IMR-90 (cell line): ENCODE results near the gene ARHGAP35. TPM values are rescaled to one million over a fixed set of nuclear protein-coding genes. Genes with fewer than 3 reads are reported as not detected.

ENCODE experiments used
- ATAC-seq: fragments of 200-7000 bp; cut with Tn5 transposase; 2 replicates; pipeline ENCODE4 v1.9.1; 2020; ENCODE audit warnings: low read depth, mild to moderate bottlenecking, moderate library complexity
- BruUV-seq: library from RNA; stranded (reverse); fragments of 400-500 nt; replicated peaks from 2 replicates; lab custom pipeline; 2021; lab: Mats Ljungman, UMichigan
- CTCF ChIA-PET: fragments of 300-600 bp; formaldehyde crosslinking; extraction: SDS; loops from one replicate; lab custom pipeline; 2021; ENCODE audit warnings: antibody characterized with exemption; lab: Yijun Ruan, JAX
- POLR2A ChIA-PET: fragments of 300-600 bp; sonication (Branson Sonifier 250); formaldehyde crosslinking; loops from one replicate; lab custom pipeline; 2022; ENCODE audit warnings: antibody characterized with exemption; ENCODE audit not compliant: unreplicated experiment; lab: Charles Lee
- DNase-seq: peaks from one replicate; pipeline ENCODE4 v3.0.0; 2013
- H2AFZ ChIP-seq: replicated peaks from 2 replicates; pipeline ENCODE3; 2013; ENCODE audit warnings: low read length, mild to moderate bottlenecking; ENCODE audit not compliant: poor library complexity
- H2AK5ac ChIP-seq: 2 replicates; pipeline ENCODE4 v1.6.1; 2013; ENCODE audit warnings: low read depth, low read length, inconsistent platforms
- H2AK9ac ChIP-seq: replicated peaks from 2 replicates; pipeline ENCODE3; 2013; ENCODE audit warnings: mild to moderate bottlenecking, low read depth, low read length, moderate library complexity; ENCODE audit not compliant: poor library complexity
- H2BK120ac ChIP-seq: 2 replicates; pipeline ENCODE4 v1.6.1; 2013; ENCODE audit warnings: low read depth, low read length, inconsistent platforms
- H2BK15ac ChIP-seq: 3 replicates; pipeline ENCODE4 v1.6.1; 2013; ENCODE audit warnings: low read depth, low read length, inconsistent platforms
- H2BK20ac ChIP-seq: 2 replicates; pipeline ENCODE4 v1.6.1; 2013; ENCODE audit warnings: low read depth, mild to moderate bottlenecking, inconsistent platforms, low read length, moderate library complexity
- H2BK5ac ChIP-seq: 2 replicates; pipeline ENCODE4 v1.6.1; 2013; ENCODE audit warnings: mild to moderate bottlenecking, low read depth, low read length, inconsistent platforms; ENCODE audit not compliant: poor library complexity, severe bottlenecking
- H3K14ac ChIP-seq: replicated peaks from 2 replicates; pipeline ENCODE4 v1.6.1; 2013; ENCODE audit warnings: low read depth, low read length, inconsistent platforms
- H3K18ac ChIP-seq: 2 replicates; pipeline ENCODE4 v1.6.1; 2013; ENCODE audit warnings: low read depth, low read length, control low read depth
- H3K23ac ChIP-seq: 2 replicates; pipeline ENCODE4 v1.6.1; 2013; ENCODE audit warnings: low read depth, low read length, inconsistent platforms
- H3K27ac ChIP-seq: 2 replicates; pipeline ENCODE4 v1.5.1; 2013; ENCODE audit warnings: mild to moderate bottlenecking, control low read depth, low read length; ENCODE audit not compliant: insufficient read depth
- H3K27me3 ChIP-seq: 2 replicates; pipeline ENCODE4 v1.6.1; 2013; ENCODE audit warnings: low read length; ENCODE audit not compliant: control insufficient read depth, insufficient read depth
- H3K36me3 ChIP-seq: 2 replicates; pipeline ENCODE4 v1.6.1; 2013; ENCODE audit warnings: low read length, mixed read lengths; ENCODE audit not compliant: control insufficient read depth, insufficient read depth
- H3K4ac ChIP-seq: 2 replicates; pipeline ENCODE4 v1.6.1; 2013; ENCODE audit warnings: low read depth, low read length, inconsistent platforms
- H3K4me1 ChIP-seq: 2 replicates; pipeline ENCODE4 v1.6.1; 2013; ENCODE audit warnings: low read length, mixed read lengths; ENCODE audit not compliant: control insufficient read depth, insufficient read depth
- H3K4me2 ChIP-seq: 2 replicates; pipeline ENCODE4 v1.6.1; 2013; ENCODE audit warnings: low read depth, mild to moderate bottlenecking, control low read depth, low read length, moderate library complexity
- H3K4me3 ChIP-seq: 2 replicates; pipeline ENCODE4 v1.5.1; 2013; ENCODE audit warnings: low read depth, mild to moderate bottlenecking, control low read depth, low read length, moderate library complexity; ENCODE audit not compliant: insufficient read depth
- H3K56ac ChIP-seq: 2 replicates; pipeline ENCODE4 v1.6.1; 2013; ENCODE audit warnings: low read length, inconsistent platforms; ENCODE audit not compliant: insufficient read depth; ENCODE audit errors: extremely low read depth
- H3K79me1 ChIP-seq, 2 experiments: 2 replicates each; pipeline ENCODE4 v1.6.1; 2013; ENCODE audit warnings: low read length in 2 of 2, inconsistent platforms in 1 of 2, low read depth in 1 of 2
- H3K9ac ChIP-seq: 2 replicates; pipeline ENCODE4 v1.6.1; 2013; ENCODE audit warnings: low read depth, low read length, control low read depth
- H3K9me1 ChIP-seq: 2 replicates; pipeline ENCODE4 v1.6.1; 2013; ENCODE audit warnings: low read length, inconsistent platforms; ENCODE audit not compliant: insufficient read depth
- H3K9me3 ChIP-seq: 2 replicates; pipeline ENCODE4 v1.6.1; 2013; ENCODE audit warnings: low read length; ENCODE audit not compliant: control insufficient read depth, insufficient read depth
- H4K20me1 ChIP-seq: 2 replicates; pipeline ENCODE4 v1.6.1; 2013; ENCODE audit warnings: low read length, inconsistent platforms; ENCODE audit not compliant: insufficient read depth
- H4K5ac ChIP-seq: 2 replicates; pipeline ENCODE4 v1.6.1; 2013; ENCODE audit warnings: mild to moderate bottlenecking, low read depth, low read length, control low read depth
- H4K8ac ChIP-seq, 2 experiments: 2 replicates each; pipeline ENCODE4 v1.6.1; 2013; ENCODE audit warnings: low read depth in 2 of 2, low read length in 2 of 2, control low read depth in 1 of 2, inconsistent platforms in 1 of 2
- H4K91ac ChIP-seq: 2 replicates; pipeline ENCODE4 v1.6.1; 2013; ENCODE audit warnings: low read depth, low read length, inconsistent platforms; ENCODE audit not compliant: insufficient read depth
- BHLHE40 ChIP-seq: fragments of 150-350 bp; IDR thresholded peaks from 2 replicates; pipeline ENCODE4 v1.6.1; 2016; ENCODE audit warnings: mild to moderate bottlenecking, low read depth, low read length
- CEBPB ChIP-seq: IDR thresholded peaks from 2 replicates; pipeline ENCODE4 v1.6.1; 2012; ENCODE audit warnings: low read depth, low read length, improper control_type of control experiment
- CHD1 ChIP-seq: IDR thresholded peaks from 2 replicates; pipeline ENCODE4 v1.6.1; 2012; ENCODE audit warnings: low read depth, low read length, improper control_type of control experiment
- FOS ChIP-seq: fragments of 150-350 bp; IDR thresholded peaks from 2 replicates; pipeline ENCODE4 v1.6.1; 2016; ENCODE audit warnings: low read depth, low read length
- MAZ ChIP-seq: IDR thresholded peaks from 2 replicates; pipeline ENCODE4 v1.6.1; 2012; ENCODE audit warnings: low read depth, mild to moderate bottlenecking, low read length, improper control_type of control experiment, moderate library complexity, borderline replicate concordance
- POLR2A ChIP-seq: IDR thresholded peaks from 2 replicates; pipeline ENCODE4 v1.6.1; 2012; ENCODE audit warnings: mild to moderate bottlenecking, low read depth, low read length
- RFX5 ChIP-seq: IDR thresholded peaks from 2 replicates; pipeline ENCODE4 v1.8.0; 2012; ENCODE audit warnings: low read depth, mild to moderate bottlenecking, low read length, moderate library complexity
- WGBS, 2 experiments: methylation state at CpG; one replicate each; pipeline versions ENCODE4 v1.1.5 to v1.1.7; 2013; ENCODE audit warnings: missing lambda C conversion rate in 2 of 2; ENCODE audit not compliant: insufficient read length in 1 of 2; ENCODE audit errors: extremely low coverage in 2 of 2; 5-methylcytosine and 5-hydroxymethylcytosine counted together
- dilution Hi-C: fragments of 300-500 bp; cut with HindIII; formaldehyde crosslinking; loops from one replicate; pipeline ENCODE4 v1.14.3; 2018; ENCODE audit warnings: low sequenced_read_pairs; ENCODE audit not compliant: unreplicated experiment
- in situ Hi-C: fragments of 300-500 bp; cut with MboI; formaldehyde crosslinking; loops from 3 replicates; pipeline ENCODE4 v1.14.3; 2019; ENCODE audit warnings: low sequenced_read_pairs, inconsistent platforms, mixed read lengths
- intact Hi-C: fragments of 100-400 bp; cut with micrococcal nuclease; formaldehyde crosslinking; loops from 2 replicates; pipeline ENCODE4 v1.10.0; 2022
- polyA plus RNA-seq, 3 experiments: library from polyadenylated mRNA; depleted of rRNA; stranded (reverse); fragments of >200 nt; gene quantifications; 2 replicates each; pipeline ENCODE4 v1.2.3, GENCODE V29; 2012; ENCODE audit warnings: low replicate concordance in 1 of 3
- total RNA-seq: library from RNA; depleted of rRNA; stranded (reverse); fragments of >200 nt; gene quantifications from 2 replicates; pipeline ENCODE4 v1.2.3, GENCODE V29; 2012

Gene ARHGAP35
- total and polyA plus RNA-seq, 2 of the 4 experiments (the other 2 are of a cell fraction): 16.4 to 29.0 TPM

DNA sequence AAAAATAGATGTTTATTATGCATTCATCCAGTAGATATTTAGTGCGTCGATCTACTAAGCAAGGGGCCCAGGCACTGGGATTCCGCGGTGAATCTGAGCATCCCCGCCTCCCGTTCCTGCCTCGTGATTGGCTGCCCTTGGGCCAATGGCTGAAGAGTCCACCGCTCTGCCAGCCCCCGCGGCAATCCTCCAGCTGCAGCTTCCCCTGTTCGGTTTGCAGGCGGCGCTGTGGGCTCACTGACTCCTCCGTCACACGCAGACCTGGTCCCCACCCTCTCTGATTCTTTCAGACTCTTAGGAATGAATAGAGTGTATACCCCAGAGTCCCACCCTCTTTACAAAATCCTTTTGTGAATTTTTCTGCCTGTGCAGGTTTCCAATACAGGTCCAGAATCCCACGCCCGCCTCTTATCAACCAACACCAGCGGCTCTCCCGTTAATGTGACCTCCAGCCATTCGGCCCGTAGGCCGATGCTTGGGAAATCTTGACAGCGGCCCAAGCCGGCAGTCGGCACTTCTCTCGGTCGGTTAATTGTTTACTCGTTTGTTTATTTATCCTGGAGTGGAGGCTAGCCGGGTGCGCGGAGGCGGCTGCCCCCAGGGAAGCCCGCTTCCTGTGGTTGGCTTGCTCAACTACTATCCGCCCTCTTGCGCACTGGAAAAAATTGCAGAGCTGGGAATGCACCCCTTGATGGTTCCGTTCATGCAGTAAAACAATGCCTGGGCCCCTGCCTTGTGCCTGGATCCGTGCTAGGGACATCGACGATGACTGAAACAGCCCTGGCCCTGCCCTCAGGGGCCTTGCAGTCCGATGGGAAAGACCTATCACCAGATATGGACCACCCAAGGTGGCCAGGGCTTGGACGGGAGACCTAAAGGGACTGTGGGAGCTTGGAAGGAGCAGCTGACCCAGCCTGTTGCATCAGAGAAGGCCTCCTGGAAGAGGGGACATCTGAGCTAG lies 4.5 kb upstream of the ARHGAP35 start (continued):
- no peak for TF ChIP-seq FOS
- TF ChIP-seq RFX5: no peak; the same call in 1 of the 2 replicates
- TF ChIP-seq CEBPB: peak; percentile 89
- TF ChIP-seq POLR2A: peak; percentile 55
- no peak for TF ChIP-seq CHD1

GRCh38 chr19:46859637-46860124 lies 1.1 kb upstream of the ARHGAP35 start:
- Histone ChIP-seq H4K20me1 (peaks cover 44% of the 10 kb centered on the region), H2BK120ac (0 out of 2 replicates have a peak overlapping the region, but pooled peaks have one; percentile 56), H4K91ac (0 out of 2 replicates have a peak overlapping the region, but pooled peaks have one; percentile 45), H2AFZ (peak overlapping the region; percentile 96), H3K23ac (peak overlapping the region; percentile 74; the same call in 1 of the 2 replicates), H2AK5ac (no peak overlapping the region), H4K8ac (peak overlapping the region in 1 of 2 experiments; percentile 80; a peak in 1 of 4 replicates), H3K4me2 (peak overlapping the region; percentile 94), H3K9me3 (no peaks in the 10 kb centered on the region), H3K18ac (no peak overlapping the region), H3K4me3 (peak overlapping the region; percentile 35), H3K14ac (no peak overlapping the region), H2BK20ac (no peak overlapping the region), H3K4ac (peak overlapping the region; percentile 85), H3K27ac (peak overlapping the region; percentile 55), H4K5ac (no peak overlapping the region), H2BK15ac (no peak overlapping the region; the same call in 2 of the 3 replicates), H2AK9ac (peak overlapping the region; percentile 95), H2BK5ac (peak overlapping the region; percentile 31), H3K9ac (no peak overlapping the region), H3K27me3 (no peaks in the 10 kb centered on the region), H3K79me1 (peaks cover 26 to 50% of the 10 kb centered on the region in 2 experiments), H3K4me1 (peaks cover 14% of the 10 kb centered on the region), H3K56ac (no peak overlapping the region), H3K9me1 (peaks cover 23% of the 10 kb centered on the region), H3K36me3 (no peaks in the 10 kb centered on the region)
- no TSS peak for BruUV-seq
- DNase-seq: peak; percentile 55
- dilution Hi-C loops (no loop called here), in situ Hi-C loops (no loop called here), intact Hi-C loops (loop anchor here (1.0 kb wide), 1 partner anchor 132 kb away; no protein-coding TSS in a partner anchor)
- ChIA-PET CTCF (interaction anchor here (0.6 to 1.3 kb wide), 2 partner anchors 131 to 360 kb away, joined by 5 to 7 read pairs; no protein-coding TSS in a partner anchor), POLR2A (no interaction called here)
- TF ChIP-seq MAZ (no peak), BHLHE40 (no peak)
- WGBS, 2 experiments: 2% methylated on average over 6 of the region's 18 CpGs; no CpG with 5 or more reads in 1 of the 2 experiments
- ATAC-seq: no peak
